ENCODE data around the gene CSHL1.

GRCh38 chr17:63949576-63950250 is 38.7 kb upstream of the CSHL1 start:
- TF ChIP-seq ZNF274 (IDR thresholded peaks at IDR 0.05; ENCODE audit: low read depth, low read length): no peak
- no peak for TF ChIP-seq YY1 (IDR thresholded peaks at IDR 0.05; ENCODE audit: insufficient read depth, insufficient read length)
